HG03565 (cell line): Measurements from ENCODE around the gene TAX1BP3.

Experiments
- ATAC-seq: cut with Tn5 transposase; IDR thresholded peaks from one replicate; pipeline ENCODE4 v1.9.1; 2021; ENCODE audit warnings: mild to moderate bottlenecking, moderate library complexity; ENCODE audit not compliant: unreplicated experiment

The TAX1BP3 gene

DNA sequence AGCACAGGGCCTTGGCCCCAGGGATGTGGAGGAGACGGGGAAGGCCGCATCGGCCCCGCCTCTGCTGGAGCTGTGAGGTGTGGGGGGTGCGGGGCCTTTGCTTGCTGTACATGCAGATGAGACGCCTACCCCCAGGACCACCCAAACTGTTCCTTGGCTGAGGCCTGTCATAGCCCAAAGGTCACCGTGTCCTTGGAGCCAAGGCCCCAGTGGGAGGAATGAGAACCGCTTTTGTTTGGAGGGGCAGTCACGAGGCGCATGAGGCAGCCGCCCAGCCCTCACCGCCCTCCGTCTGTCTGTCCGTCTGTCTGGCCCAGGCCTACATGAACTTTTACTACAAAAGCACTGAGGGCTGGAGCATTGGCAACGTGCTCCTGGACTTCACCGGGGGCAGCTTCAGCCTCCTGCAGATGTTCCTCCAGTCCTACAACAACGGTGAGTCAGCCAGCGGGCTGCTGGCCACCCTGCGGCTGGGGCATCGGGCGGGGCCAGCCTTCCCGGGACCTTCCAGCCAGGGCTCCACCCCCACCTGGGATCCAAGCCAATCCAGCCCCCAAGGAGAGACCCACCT is 8.8 kb downstream of the TAX1BP3 start:
- no peak for ATAC-seq

GRCh38 chr17:3658784-3659449 is 9.5 kb downstream of the TAX1BP3 start:
- ATAC-seq = no peak

DNA sequence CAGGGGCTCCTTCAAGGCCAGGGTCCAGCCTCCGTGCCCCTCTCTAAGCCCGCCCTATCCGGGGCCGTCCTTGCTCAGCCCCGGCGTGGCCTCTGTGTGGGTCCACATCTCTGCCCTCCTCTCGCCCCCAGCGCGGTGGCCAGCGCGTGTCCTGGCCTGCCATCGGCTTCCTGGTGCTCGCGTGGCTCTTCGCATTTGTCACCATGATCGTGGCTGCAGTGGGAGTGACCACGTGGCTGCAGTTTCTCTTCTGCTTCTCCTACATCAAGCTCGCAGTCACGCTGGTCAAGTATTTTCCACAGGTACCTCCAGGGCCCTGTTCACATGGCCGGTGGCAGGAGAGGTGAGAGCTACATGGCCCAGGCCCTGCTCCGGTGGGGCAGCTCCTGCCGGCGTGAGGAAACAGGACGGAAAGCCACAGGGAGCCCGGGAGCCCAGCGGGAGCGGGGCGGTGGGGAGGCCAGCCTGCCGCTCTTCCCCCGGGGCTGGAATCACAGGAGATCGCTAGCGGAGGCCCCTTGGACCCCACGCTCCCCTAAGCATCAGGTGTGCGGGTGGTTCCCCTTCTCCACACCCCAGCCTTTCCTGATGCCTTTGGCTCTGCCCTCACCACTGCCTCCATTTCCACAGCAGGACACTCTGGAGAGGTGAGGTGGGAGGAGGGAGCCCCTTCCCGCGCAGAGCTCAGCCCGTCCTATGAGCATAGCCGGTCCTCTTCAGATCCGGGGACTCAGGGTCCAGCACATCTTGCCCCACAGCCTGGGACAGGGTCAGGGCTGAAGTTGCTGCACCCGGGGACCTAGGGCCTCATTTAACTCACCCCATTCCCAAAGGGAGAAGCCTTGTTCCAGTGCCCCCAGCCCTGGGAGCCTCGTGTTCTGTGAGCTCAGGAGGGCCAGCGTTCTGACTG is 10.2 kb downstream of the TAX1BP3 start:
- no peak for ATAC-seq

DNA sequence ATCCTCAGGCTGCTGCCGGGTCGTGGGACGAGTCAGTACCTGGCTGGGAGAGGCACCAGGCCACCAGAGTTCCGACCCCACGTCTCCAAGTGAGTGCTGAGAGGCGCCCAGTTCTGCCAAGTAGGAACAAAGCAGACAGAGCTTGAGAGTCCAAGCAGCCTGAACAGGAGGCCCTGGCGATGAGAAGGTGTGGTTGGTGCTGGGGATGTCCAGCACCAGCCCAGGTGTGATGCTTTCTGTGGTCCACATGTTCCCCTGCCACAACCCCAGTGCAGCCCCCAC is 10.8 kb downstream of the TAX1BP3 start:
- no peak for ATAC-seq

DNA sequence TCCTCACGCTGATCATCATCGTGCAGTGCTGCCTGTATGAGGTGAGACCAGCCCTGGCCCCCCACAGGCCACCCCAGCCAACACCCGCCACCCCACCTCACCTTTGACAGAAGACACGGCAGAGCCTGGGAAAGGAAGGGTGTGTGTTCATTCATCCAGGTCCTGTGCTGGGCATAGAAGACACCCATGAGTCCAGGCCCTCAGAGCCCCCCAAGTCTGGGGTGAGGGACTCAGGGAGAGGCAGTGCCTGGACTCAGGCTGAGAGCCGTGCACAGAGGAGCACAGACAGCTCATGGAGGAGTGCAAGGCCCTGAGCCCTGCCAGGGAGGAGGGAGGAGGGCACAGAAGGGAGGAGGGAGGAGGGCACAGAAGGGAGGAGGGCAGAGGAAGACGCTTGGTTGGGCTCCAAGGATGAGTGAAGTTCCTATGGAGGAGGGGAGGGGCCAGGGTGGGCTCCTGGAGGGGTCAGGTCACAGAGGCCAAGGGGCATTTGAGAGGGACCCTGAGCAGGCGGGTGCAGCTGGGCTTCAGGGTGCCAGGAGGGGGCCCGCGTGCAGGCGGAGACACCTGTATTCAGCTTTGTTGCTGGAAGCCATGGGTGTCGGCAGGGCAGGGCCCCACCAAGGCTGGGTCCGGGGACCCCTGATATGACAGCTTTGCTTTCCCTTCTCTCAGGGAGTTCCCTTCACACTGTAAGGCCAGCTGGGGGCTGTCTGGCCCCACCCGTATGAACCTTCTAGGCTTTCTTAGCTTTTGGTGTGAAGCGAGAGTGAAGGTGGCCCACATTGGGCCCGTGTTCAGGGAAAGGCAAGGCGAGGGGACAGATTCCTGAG is 11.4 kb downstream of the TAX1BP3 start:
- ATAC-seq = no peak

- no peak for ATAC-seq
Observed at GRCh38 chr17:3656353-3656752, 12.0 kb downstream of the TAX1BP3 start.

- ATAC-seq = no peak
Observed at GRCh38 chr17:3655766-3656165, 12.6 kb downstream of the TAX1BP3 start.

- no peak for ATAC-seq
Observed at GRCh38 chr17:3647769-3648555, 20.4 kb downstream of the TAX1BP3 start.

- no peak for ATAC-seq
Observed at GRCh38 chr17:3647251-3647650, 21.1 kb downstream of the TAX1BP3 start.

DNA sequence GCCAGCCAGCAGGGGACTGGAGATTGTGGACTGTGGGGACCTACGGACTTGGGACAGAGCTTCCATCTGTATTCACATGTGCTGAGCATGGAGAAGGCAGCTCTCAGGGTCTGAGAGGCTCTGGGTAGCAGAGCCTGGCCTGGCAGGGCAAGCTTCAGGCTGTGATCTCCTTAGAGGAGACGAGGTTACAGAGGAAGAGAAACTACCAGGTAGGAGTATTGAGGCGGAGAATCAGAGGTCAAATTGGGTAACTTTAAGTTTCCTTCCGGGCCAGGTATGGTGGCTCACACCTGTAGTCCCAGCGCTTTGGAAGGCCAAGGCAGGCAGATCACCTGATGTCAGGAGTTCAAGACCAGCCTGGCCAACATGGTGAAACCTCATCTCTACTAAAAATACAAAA is 23.1 kb downstream of the TAX1BP3 start:
- no peak for ATAC-seq

DNA sequence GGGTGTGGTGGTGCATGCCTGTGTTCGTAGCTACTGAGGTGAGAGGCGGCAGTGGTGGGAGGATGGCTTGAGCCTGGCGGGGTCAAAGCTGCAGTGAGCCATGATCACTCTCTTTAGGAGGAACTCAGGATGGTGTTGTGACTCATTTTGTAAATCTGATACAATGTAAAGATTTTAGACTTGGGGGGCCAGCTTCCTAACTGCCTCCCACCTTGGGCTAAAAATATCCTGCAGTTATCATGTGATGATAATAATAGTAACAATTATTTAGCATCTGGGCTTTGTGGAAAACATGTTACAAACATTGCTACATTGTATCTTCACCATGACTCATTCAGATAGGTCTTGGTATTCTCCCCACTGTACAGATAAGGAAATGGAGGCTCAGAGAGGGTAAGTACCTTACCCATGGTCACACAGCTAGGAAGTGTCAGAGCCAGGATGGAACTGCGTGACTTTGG is 24.5 kb downstream of the TAX1BP3 start:
- ATAC-seq = no peak

GRCh38 chr17:3641717-3642486 is 26.5 kb downstream of the TAX1BP3 start:
- no peak for ATAC-seq

- no peak for ATAC-seq
Observed at GRCh38 chr17:3641014-3641413, 27.4 kb downstream of the TAX1BP3 start.

DNA sequence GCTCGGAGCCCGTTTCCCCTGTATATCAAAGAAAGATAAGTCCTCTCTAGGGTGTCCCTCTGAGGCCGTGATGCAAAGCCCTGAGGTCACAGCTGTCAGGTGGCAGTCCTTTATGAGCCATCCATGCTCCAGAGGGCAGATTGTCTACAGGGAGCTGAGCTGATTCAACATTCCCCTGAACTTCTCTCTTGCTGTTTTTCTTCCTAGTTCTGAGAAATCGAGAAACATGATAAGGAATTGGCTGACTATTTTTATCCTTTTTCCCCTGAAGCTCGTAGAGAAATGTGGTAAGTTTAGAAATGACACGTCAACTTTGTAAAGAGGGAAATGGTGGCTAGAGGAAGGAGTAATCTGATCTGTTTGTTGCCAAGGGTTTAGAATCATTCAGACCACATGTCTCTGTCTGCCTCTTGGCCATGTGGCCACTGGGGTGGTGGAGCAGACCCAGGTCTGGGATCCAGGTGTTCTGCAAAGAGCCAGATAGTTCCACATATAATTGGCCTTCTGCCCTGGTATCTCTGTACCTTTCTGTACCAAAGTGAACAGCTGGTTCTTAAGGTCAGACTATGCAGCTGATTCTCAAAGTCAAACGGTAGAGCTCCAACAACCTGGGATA is 28.3 kb downstream of the TAX1BP3 start:
- no peak for ATAC-seq

DNA sequence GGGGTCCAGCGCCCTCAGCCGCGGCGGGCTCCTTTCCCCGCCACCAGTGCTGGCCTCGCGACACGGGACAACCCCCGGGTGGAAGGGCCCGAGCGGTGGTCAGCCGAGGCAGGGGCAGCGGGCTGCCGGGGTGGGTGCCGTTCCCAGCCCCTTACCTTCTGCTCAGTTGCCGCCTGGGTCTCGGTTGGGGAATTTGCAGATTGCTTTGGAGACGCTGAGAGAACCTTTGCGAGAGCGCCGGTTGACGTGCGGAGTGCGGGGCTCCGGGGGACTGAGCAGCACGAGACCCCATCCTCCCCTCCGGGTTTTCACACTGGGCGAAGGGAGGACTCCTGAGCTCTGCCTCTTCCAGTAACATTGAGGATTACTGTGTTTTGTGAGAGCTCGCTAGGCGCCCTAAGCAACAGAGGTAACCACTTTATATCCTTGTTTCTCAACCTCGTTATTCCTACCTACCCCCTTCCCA is 31.4 kb downstream of the TAX1BP3 start:
- ATAC-seq = peak; percentile 2

DNA sequence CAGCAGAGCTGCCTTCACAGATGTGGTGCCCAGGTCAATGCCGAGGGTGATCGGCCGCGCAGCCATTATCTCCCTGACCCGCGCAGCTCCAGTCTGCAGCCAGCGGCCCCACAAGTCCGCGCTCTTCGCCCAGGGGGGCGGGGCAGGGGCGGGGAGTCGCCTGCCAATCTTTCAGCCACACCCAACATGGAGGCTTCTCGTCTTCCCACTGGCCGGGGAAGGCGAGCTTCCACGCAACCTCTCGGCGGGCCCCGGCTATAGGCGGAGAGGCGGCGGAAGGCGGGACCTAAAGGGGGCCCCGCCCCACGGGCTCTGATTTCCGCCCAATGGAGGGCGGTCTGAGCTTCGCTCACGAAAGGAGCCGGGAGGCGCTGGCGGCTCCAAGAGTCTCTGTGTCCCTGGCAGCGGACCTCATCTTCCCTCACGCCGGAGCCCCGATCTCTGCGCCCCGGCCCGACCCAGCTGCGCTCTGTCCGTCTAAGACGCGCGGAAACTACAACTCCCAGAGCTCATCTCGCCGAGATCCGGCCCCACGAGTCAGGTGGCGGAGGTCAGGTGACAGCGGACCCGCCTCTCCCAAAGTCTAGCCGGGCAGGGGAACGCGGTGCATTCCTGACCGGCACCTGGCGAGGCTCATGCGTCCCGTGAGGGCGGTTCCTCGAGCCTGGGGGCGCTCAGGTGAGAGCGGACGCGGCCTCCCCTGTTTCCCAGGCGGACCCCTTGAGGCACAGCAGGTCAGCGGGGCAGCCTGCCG is 32.0 kb downstream of the TAX1BP3 start, which contains the start of the genes CTNS and SHPK:
Gene CTNS (plus strand): TSS at position 607 of the 754 bp plus-strand sequence. CDS start 3,447 bp downstream, outside the sequence.
Gene SHPK (minus strand): TSS at position 97 of the 754 bp plus-strand sequence. CDS start 31 bp downstream, at position 66.
- ATAC-seq = peak; percentile 82

DNA sequence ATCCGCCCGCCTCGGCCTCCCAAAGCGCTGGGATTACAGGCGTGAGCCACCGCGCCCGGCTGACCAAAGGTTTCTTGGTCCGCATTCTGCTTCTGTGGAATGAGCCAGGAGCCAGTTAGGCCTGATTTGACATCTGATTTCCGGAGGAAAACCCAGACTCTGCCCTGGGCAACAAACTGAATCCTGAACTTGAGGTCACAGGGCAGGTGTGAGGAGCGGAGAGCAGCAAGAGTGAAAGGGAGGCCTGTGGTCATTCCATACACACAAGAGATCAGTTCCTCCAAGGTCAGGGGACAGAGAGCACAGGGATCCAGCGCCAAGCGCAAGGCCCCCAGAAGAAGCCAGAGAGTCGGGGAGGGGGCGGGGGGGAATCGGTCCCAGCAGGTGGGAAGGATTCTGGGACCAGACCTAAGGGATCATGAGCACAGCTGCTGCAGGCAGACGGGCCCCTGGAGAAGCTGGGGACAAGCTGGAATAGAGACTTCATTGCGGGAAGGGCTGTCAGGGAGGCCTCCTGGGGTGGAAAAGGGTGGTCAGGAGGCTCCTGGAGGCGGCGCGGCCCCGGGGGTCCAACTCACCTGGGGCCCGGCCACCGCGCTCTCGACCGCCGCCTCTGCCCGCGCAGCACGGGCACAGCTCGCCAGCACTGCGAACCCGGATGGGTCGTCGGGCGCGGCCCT is 32.8 kb downstream of the TAX1BP3 start:
- no peak for ATAC-seq
